NCI-H1694 treated with DMSO at 0.1 percent for 48 hours (cell line): Measurements from ENCODE around the gene VEZT.
"Not testable (repeated sequence)": the region's sequence is repeated elsewhere in the genome, so short reads cannot be mapped to it uniquely, and the experiment has no call there.

ENCODE experiments used
- DNase-seq: peaks from one replicate; lab custom pipeline; 2025; lab: John Stamatoyannopoulos, UW

Gene VEZT

DNA sequence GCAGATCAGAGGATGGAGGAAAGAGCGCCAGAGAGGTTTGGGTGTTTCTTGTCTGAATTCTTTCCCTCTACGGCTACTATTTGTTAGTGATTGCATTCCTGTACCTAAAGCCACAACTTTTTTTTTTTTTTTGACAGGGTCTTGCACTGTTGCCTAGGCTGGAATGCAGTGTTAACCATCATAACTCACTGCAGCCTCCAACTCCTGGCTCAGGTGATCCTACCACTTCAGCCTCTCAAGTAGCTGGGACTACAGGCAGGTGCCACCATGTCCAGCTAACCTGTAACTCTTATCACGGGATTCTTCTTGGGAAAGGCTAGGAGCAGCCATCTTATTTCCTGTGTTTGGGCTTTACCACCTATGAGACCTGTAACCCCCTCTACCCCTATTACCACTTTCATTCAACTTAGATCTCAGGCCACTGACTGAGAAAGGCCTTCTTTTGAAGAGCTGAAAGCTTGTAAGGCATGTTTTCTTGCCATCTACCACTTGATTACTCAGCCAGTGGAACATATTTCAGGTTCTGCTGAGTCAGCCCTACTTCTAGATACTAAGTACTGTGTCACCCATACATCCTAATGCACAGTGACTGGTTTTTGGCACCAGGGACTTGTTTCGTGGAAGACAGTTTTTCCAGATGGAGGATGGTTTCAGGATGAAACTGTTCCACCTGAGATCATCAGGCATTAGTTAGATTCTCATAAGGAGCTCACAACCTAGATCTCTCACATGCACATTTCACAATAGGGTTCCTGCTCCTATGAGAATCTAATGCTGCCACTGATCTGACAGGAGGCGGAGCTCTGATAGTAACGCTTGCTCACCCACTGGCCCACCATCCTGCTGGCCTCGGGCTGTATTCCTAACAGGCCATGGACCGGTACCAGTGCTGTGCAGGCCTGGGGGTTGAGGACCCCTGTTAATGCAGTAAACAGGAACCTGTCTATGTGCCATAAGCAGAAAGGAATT, 6.9 kb downstream of the VEZT start:
- no peak for DNase-seq

DNA sequence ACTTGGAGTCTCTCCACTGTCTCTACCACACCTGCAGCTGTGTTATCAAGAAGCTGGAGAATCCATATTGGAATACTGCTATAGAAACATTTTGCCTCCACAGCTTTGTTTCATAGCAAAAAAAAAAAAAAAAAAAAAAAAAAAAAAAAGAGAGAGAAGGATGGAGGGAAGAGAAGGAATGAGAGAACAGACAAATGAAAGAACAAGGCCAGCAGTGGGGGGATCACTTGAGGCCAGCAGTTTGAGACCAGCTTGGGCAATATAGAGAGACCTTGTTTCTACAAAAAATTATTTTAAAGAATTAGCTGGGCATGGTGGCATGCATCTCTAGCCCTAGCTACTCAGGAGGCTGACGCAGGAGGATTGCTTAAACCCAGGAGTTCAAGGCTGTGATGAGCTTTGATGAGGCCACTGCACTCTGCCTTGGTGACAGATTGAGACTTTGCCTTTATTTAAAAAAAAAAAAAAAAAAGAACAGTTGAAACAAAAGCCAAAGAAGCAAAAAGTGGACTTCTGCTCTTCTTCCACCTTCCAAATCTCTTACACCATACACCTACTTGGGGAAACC, 8.1 kb downstream of the VEZT start:
- no peak for DNase-seq

DNA sequence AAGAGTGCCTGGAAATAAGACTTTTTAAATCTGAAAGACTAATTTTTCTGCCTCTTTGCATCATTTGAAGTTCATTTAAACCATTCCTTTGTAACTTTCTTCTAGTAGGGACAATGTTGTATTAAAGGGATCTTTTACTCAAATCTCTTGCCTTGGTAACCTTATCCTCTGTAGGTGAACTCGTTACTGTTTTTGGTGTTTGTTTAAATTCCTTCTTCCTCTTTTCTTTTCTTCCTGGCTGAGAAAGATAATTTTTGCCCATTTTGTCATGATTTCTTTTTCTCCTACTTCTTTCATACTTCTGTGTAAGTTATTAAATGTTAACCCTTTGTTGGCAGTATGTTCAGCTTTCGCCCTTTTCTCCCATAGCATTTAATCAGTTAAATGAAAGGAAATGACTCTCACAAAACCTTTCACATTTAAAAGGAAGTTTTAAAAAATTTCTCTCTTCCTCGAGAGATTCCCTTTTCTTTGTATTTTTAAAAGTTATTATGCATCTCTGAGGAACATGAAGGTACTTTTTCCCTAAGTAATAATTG, 10.3 kb downstream of the VEZT start:
- DNase-seq = no peak

DNA sequence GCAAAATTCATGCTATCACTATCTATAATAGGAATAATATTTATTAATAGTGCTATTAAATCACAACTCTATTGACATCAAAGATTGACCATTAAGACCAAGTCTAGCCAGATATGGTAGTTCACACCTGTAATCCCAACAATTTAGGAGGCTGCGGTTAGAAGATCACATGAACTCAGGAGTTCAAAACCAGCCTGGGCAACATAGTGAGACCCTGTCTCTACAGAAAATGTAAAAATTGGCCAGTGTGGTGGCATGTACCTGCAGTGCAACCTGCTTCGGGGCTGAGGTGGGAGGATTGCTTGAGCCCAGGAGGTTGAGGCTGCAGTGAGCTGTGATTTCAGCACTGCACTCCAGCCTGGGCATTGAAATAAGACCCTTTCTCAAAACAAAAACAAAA, 11.0 kb downstream of the VEZT start:
- no peak for DNase-seq

DNA sequence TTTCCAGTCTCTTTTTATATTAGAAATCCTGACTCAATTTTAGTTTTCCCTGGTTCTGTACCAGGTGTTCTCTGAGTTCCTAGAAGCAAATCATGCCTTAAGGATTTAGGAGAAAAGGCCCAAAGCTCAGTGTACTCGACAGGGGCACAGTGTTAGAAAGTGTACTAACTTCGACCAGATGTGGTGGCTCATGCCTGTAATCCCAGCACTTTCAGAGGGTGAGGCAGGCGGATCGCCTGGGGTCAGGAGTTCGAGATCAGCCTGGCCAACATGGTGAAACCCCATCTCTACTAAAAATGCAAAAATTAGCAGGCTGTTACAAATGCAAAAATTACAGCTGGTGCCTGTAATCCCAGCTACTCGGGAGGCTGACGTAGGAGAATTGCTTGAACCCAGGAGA, 12.0 kb downstream of the VEZT start:
- DNase-seq = no peak

DNA sequence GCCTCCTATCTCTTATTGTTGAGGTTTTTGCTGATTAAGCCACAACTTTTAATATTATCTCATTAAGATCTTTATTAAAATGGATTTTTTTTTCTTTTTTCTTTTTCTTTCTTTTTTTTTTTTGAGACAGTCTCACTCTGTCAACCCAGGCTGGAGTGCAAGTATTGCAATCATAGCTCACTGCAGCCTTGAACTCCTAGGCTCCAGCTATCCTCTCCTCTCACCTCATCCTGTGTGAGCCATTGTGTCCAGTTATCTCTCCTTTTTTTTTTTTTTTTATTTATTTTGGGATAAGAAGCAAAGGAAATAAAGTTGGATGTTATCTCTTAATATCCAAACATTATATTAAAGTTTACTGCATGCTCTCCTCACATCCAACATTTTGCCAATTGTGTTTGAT, 12.7 kb downstream of the VEZT start:
- no peak for DNase-seq

DNA sequence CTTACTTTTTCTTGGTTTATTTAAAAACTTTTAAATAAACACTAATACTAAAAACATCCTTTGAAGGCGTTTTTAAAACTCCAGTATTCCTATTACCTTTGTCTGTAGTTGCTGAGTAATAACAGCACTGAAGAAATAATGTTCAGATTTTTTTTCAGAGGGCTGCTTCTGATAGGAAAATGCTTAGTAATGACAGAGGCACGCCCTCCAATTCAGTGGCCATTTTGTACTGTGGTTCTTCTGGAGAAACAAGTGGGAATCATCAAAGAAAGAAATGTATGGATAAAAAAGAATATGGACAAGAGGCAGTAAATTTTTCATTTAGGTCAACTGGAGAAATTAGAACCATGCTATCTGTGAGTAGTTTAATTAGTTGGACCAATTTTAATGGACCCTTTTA, 13.6 kb downstream of the VEZT start:
- no peak for DNase-seq

DNA sequence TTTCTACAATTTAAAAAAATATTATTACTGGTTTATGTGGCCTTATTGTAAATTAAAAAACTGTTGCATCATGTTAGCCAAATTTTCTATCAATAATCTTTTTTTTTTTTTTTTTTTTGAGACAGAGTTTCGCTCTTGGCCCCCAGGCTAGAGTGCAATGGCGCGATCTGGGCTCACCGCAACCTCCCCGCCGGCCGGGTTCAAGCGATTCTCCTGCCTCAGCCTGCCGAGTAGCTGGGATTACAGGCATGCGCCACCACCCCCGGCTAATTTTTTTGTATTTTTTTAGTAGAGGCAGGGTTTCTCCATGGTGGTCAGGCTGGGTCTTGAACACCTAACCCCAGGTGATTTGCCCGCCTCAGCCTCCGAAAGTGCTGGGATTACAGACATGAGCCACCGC, 16.6 kb downstream of the VEZT start:
- not testable (repeated sequence) for DNase-seq

DNA sequence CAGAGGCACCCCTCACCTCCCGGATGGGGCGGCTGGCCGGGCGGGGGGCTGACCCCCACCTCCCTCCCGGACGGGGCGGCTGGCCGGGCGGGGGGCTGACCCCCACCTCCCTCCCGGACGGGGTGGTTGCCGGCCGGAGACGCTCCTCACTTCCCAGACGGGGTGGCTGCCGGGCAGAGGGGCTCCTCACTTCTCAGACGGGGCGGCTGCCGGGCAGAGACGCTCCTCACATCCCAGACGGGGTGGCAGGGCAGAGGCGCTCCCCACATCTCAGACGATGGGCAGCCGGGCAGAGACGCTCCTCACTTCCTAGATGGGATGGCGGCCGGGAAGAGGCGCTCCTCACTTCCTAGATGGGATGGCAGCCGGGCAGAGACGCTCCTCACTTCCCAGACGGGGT, 18.0 kb downstream of the VEZT start:
- DNase-seq = not testable (repeated sequence)

DNA sequence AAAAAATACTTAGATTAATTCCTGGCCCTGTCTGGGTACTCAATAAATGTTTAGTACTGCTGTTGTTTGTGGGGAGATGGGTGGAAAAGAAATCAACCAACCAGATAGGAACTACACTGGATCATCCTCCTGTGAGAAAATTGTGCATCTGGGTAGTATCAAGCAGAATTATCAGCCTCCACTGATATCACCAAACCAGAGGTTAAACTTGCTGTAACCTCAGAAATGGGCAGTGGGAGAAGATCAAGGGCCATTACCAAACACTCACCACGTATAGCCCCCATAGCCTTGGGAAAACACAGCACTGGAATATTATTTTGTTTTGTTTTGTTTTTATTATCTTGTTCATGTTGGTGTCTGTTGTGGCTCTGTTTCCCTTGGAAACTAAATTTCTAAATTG, 19.7 kb downstream of the VEZT start:
- no peak for DNase-seq

DNA sequence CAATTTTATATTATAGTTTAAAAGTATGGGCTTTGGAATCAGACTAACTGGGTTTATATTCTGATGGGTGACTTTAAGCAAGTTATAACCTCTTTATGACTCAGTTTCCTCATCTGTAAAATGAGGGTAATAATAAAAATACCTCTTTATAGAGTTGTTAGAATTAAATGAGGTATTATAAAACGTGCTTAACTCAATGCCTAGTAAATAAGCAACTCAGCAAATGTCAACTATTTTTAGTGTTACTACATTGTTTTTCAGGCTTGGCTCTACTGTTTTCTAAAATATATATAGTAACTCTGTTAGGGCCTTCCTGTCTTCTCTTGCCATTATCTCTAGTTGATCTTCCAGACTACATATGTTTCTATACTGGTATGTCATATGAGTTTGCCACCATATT, 20.5 kb downstream of the VEZT start:
- no peak for DNase-seq

DNA sequence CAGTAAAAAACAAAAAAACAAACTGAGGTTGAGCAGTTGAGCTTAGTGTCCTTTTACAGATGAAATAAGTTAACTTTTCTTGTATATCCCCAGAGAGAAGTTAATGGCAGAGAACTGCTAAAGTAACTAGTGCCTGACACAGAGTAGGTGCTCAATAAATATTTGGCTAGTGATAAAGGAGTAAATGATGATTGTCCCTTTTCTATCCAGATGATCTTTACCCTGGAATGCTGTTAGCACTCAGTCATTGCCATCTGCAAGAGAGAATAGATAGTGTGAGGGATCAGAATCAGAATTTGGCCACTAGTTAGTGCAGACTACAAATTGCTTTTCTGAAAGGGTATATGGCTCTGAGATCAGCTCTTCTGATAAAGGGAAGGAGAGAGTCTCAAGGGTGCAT, 21.6 kb downstream of the VEZT start:
- DNase-seq = no peak

DNA sequence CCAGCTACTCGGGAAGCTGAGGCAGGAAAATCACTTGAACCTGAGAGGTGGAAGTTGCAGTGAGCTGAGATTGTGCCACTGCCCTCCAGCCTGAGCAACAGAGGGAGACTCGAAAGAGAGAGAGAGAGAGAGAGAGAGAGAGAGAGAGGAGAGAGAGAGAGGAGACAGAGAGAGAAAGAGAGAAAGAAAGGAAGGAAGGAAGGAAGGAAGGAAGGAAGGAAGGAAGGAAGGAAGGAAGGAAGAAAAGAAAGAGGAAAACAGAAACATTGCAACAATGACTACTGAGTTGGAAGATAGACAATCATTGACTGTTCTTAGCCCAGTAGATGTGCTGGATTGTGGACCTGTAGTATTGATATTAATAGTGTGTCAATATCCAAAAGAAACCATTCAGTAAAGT, 22.2 kb downstream of the VEZT start:
- DNase-seq = not testable (repeated sequence)

DNA sequence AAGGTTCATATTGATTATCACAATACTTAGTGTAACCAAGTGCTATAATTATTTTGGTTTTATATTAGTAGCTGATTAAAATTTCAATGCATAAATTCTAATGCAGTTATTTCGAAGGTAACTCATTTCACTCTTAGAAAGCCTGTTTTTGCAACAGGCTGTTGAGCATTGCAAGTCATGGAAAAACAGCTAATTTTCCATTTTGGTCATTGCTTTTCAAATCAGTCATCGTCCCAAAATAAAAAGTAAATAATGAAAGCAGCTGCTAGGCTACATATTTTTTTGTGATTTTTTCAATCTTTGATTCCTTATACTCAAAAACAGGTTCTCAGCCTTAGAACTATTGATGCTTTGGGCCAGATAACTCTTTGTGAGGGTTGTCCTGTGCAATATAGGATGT, 22.9 kb downstream of the VEZT start:
- DNase-seq = no peak

DNA sequence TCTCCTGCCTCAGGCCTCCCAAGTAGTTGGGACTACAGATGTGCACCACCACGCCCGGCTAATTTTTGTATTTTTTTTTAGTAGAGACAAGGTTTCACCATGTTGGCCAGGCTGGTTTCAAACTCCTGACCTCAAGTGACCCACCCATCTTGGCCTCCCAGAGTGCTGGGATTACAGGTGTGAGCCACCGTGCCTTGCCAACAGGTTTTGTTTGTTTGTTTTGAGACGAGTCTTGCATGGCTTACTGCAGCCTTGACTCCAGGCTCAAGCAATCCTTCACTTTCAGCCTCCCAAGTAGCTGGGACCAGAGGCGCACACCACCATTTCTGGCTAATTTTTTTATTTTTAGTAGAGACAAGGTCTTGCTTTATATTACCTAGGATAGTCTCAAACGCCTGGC, 23.5 kb downstream of the VEZT start:
- not testable (repeated sequence) for DNase-seq

DNA sequence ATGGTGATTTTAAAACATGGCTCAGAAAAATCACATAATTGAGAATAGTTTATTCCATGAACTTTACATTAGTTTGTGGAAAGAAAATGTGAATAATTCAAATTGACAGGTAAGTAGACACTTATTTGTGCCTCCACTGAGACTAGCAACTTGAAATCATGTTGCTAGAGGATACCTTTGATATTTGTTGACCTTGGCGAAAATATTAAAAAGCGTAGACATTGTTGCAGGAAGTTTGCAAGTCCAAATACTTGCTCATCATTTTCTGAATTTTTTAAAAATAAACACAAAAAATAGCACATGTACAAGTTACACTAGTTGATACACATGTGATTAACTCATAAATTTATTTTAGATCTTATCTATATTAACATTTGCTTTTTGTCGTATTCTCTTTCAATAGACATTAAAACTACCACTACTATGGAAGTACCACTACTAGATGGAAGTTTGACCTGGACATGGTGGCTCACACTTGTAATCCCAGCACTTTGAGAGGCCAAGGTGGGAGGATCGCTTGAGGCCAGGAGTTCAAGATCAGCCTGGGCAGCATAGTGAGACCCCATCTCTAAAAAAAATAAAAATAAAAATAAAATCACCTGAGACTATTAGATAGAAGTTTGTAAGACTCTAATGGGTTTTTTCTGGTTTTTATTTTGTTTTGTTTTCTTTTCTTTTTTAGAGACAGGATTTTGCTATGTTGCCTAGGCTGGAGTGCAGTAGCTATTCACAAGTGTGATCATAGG, 24.3 kb downstream of the VEZT start:
- DNase-seq = no peak

DNA sequence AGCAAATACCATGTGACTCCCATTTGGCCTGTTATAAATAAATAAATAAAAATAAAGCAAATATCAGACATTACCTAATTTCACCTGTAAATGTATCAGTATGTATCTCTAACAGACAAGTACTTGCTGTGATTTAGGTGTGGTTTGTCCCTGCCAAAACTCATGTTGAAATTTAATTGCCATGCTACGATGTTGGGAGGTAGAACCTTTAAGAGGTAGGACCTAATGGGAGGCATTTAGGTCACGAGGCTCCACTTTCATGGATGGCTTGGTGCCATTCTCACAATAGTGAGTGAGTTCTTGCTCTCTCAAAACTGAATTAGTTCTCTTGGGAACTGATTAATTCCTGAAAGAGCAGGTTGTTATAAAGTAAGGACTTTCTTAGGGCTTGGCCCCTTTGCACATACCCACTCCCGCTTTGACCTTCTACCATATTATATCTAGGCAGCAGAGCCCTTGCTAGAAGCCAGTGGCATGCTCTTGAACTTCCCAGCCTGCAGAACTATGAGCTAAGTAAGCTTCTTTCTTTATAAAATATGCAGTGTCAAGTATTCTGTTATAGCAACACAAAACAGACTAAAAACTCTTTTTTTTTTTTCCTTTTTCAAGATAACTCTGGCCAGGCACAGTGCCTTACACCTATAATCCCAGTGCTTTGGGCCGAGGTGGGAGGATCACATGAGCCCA, 26.0 kb downstream of the VEZT start:
- no peak for DNase-seq

DNA sequence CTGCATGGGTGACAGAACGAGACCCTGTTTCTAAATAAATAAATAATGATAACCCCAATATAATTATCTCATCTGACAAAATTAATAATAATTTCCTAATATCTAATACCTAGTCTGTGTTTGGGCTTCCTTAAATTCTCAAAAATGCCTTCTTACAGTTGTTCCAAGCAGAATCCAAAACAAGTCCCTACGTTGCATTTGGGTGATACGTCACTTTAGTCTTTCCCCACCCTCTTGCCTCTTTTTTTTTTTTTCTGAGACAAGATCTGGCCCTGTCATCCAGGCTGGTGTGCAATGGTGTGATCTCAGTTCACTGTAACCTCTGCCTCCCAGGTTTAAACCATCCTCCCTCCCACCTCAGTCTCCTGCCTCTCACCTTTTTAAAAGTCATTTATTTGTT, 26.7 kb downstream of the VEZT start:
- DNase-seq = no peak

DNA sequence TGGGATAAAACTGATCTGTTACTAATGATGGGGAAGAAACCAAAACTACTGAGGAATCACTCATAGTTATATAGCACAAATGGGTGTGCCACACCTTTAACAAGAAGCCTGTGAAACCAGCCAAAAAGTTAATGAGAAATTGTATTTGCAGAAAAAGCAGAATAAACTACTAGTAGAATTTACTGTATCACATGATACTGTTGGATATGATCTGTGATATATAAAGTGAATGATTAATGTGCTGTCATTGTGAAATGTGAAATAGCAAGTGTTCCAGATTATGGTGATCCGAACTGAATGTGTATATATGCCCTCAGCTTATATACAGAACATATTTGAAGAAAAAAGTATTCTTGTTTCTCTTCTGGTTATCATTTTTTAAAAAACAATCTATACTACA, 30.5 kb downstream of the VEZT start:
- DNase-seq = no peak

DNA sequence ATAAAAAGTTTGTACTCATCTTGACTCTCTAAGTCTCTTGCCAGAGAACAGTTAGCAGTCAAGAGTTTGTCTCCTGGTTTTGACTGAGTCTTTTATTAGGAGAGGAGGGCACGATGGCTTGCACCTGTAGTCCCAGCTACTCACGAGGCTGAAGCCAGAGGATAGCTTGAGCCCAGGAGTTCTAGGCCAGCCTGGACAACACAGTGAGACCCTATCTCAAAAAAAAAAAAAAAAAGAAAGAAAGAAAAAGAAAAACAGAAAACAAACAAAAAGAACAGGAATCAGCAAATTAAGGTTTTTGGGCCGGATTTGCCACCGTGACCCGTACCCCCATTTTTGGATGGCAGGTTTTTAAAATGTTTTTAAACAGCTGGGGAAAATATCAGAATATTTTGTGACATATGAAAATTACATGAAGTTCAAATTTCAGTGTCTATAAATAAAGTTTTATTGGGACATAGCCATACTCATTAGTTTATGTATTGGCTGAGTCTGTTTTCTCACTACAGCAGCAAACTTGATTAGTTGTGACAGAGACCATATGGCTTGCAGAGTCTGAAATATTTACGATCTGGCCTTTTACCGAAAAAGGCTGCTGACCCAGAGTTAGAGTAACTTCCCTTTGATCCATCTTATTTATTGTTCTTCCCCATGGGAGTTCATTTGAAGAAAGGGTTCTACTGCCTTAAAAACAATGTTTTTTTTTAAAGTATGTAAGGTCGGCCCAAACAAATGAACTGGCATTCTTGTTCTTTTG, 31.2 kb downstream of the VEZT start:
- DNase-seq = no peak

DNA sequence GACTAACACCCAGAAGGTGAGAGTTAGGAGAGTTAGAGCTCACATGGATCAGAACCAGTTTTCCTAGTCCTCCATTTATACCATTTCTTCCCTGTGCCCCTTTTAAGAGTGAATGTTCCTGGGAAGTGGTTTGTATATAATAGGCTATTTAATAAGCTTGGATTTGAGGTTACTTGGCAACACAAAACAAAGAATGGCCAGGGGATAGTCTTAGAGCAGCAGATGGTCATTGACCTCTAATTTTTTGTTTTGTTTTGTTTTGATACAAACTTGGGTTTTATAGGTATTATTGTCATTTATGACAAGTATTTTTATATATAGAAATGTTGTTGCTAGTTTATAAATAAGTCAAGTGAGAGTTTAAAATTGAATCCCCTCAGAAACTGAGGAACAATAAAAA, 35.8 kb downstream of the VEZT start:
- no peak for DNase-seq
